ENCODE data around the gene PRX.
A peak's percentile ranks its signal among the peaks of the same experiment; 100 is the strongest.

The PRX gene

DNA sequence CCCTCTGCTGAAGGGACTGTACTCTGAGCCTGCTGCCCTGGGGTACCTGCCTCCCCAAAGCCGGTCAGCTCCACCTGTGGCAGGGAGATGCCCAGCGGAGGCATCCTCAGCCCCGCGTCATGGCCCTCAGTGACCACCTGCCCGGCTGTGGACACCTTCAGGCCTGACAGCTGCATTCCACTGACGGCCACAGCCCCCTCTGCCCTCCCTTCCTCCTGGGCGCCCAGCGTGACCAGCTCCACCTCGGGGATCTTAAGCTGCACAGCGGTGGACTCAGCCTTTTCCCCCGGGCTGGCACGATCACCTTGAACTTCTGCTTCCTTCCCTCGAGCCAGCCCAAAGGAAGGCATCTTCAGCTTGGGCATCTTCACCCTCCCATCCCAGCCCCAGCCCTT lies 18.4 kb downstream of the PRX start:
- Histone ChIP-seq H3K27me3 (ENCODE audit: insufficient read depth, poor library complexity, severe bottlenecking) (no peaks in the 10 kb centered on the region), H3K4me3 (ENCODE audit: severe bottlenecking) (no peak overlapping the region), H3K9me3 (ENCODE audit: severe bottlenecking) (no peaks in the 10 kb centered on the region), H3K4me1 (ENCODE audit: insufficient read depth, poor library complexity, severe bottlenecking) (peaks cover 8% of the 10 kb centered on the region), H3K27ac (ENCODE audit: poor library complexity, severe bottlenecking) (no peak overlapping the region), H3K36me3 (ENCODE audit: low read depth) (no peaks in the 10 kb centered on the region)
- ATAC-seq (ENCODE audit: low read depth) (no peak), DNase-seq (ENCODE audit: low spot score) (no peak)
- no peak for TF ChIP-seq CTCF (IDR thresholded peaks at IDR 0.05; ENCODE audit: poor library complexity, severe bottlenecking)

DNA sequence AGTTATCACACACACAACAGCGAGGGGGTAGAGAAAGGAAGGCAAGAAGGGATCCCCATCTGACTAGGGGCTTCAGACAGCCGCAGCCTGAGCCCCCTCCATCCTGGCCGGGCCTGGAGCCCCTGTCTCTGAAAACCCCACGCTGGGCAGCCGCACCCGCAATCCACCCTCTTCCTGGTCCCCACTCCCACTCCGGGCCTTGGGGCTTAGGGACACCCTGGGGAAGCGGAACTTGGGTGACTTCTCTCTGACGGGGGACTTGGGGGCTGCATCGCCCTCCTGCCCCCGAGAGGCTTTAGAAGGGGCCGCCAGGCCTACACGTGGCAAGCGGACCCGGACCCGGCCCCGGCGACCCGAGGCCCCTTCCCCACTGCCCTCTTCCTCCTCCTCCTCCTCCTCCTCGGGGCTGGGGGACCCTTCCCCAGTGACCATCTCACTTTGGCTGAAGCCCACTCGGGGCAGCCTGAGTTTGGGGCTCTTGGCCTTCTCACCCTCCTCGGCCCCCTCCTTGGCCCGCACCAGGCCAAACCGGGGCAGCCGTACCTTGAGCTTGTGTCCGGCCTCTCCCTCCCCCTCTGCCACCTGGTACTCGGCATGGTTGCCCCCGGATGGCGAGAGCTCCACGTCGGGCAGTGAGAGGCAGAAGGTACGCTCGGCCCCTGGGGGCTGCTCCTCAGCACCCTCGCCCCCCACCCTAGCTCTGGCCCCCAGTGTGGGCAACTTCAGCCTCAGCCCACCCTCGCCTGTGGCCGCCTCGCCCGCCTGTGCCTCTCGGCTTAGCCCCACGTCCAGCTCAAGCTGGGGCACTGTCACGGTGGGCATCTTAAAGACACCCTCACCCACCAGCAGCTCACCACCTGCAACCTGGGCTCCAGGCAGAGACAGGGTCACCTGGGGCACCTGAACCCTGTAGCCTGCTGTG lies 19.0 kb downstream of the PRX start:
- ATAC-seq (ENCODE audit: low read depth) (no peak), DNase-seq (ENCODE audit: low spot score) (no peak)
- Histone ChIP-seq H3K27ac (ENCODE audit: poor library complexity, severe bottlenecking) (no peak overlapping the region), H3K4me3 (ENCODE audit: severe bottlenecking) (no peak overlapping the region), H3K27me3 (ENCODE audit: insufficient read depth, poor library complexity, severe bottlenecking) (no peaks in the 10 kb centered on the region), H3K9me3 (ENCODE audit: severe bottlenecking) (no peaks in the 10 kb centered on the region), H3K4me1 (ENCODE audit: insufficient read depth, poor library complexity, severe bottlenecking) (peaks cover 8% of the 10 kb centered on the region), H3K36me3 (ENCODE audit: low read depth) (no peaks in the 10 kb centered on the region)
- TF ChIP-seq CTCF (IDR thresholded peaks at IDR 0.05; ENCODE audit: poor library complexity, severe bottlenecking), result no peak

DNA sequence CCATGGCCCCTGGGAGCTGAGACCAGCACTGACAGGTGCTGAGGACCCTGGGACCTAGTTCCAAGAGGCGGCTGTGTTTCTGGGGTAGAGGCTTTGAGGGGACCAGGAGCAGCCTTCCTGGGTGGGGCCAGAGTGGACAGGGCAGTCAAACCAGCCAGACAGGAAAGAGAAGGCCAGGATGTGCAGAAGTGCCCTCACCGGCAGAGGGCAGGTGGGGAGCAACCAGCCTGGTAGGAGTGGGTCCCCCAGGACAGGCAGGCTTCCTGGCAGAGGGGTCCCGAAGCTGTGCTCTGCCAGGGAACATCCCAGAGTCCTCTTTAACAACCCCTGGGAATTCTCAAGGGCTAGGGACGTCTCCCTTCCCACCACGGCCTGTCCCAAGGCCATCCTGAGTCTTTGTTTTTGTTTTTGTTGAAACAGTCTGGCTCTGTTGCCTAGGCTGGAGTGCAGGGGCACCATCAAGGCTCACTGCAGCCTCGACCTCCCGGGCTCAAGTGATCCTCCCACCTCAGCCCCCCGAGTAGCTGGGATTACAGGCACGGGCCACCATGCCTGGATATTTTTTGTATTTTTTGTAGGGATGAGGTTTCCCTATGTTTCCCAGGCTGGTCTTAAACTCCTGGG lies 20.2 kb downstream of the PRX start:
- peak; percentile 51 for TF ChIP-seq CTCF (IDR thresholded peaks at IDR 0.05; ENCODE audit: poor library complexity, severe bottlenecking)
- DNase-seq (ENCODE audit: low spot score), result no peak
- Histone ChIP-seq H3K9me3 (ENCODE audit: severe bottlenecking) (no peaks in the 10 kb centered on the region), H3K4me1 (ENCODE audit: insufficient read depth, poor library complexity, severe bottlenecking) (peaks cover 8% of the 10 kb centered on the region), H3K27ac (ENCODE audit: poor library complexity, severe bottlenecking) (no peak overlapping the region), H3K27me3 (ENCODE audit: insufficient read depth, poor library complexity, severe bottlenecking) (no peaks in the 10 kb centered on the region), H3K36me3 (ENCODE audit: low read depth) (no peaks in the 10 kb centered on the region), H3K4me3 (ENCODE audit: severe bottlenecking) (no peak overlapping the region)
- ATAC-seq (ENCODE audit: low read depth), result peak; percentile 80

DNA sequence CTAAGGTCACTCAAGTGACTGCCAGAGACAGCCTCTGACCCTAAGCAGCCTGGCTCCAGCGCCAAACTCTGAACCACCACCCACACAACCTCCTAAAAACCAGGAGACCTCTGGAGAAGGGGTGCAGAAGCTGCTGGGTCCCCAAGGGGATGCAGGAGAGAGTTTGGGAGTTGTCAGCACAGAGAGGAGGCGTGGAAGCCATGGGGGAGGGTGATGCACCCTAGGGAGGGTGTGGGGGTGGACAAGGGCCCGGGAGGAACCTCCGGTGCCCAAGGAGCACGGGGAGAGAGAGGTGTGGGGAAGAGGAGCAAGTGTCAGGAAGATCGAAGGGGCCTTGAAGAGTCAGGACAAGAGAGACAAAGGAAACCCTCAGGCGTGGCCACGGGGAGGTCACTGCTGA lies 21.1 kb downstream of the PRX start:
- Histone ChIP-seq H3K4me3 (ENCODE audit: severe bottlenecking) (no peak overlapping the region), H3K36me3 (ENCODE audit: low read depth) (no peaks in the 10 kb centered on the region), H3K27me3 (ENCODE audit: insufficient read depth, poor library complexity, severe bottlenecking) (no peaks in the 10 kb centered on the region), H3K27ac (ENCODE audit: poor library complexity, severe bottlenecking) (no peak overlapping the region), H3K9me3 (ENCODE audit: severe bottlenecking) (no peaks in the 10 kb centered on the region), H3K4me1 (ENCODE audit: insufficient read depth, poor library complexity, severe bottlenecking) (peaks cover 8% of the 10 kb centered on the region)
- ATAC-seq (ENCODE audit: low read depth) (no peak), DNase-seq (ENCODE audit: low spot score) (no peak)
- TF ChIP-seq CTCF (IDR thresholded peaks at IDR 0.05; ENCODE audit: poor library complexity, severe bottlenecking), result no peak
